Measurements from ENCODE around the gene KIF2A.
A peak's percentile ranks its signal among the peaks of the same experiment; 100 is the strongest.
"Not testable (repeated sequence)": the region's sequence is repeated elsewhere in the genome, so short reads cannot be mapped to it uniquely, and the experiment has no call there.

The KIF2A gene

GRCh38 chr5:62291829-62292228 lies 14.2 kb upstream of the KIF2A start:
- not testable (repeated sequence) for DNase-seq (ENCODE audit: low spot score)

- no peak for DNase-seq (ENCODE audit: low spot score)
These were observed 9.0 kb upstream of the KIF2A start for GRCh38 chr5:62296998-62297397.

GRCh38 chr5:62298118-62298517 lies 7.9 kb upstream of the KIF2A start:
- DNase-seq (ENCODE audit: low spot score) = no peak

- no peak for DNase-seq (ENCODE audit: low spot score)
These were observed 6.9 kb upstream of the KIF2A start for GRCh38 chr5:62299101-62299500.

- DNase-seq (ENCODE audit: low spot score) = no peak
These were observed 6.4 kb upstream of the KIF2A start for GRCh38 chr5:62299600-62299999.

GRCh38 chr5:62305358-62305714 lies 670 bp upstream of the KIF2A start:
- DNase-seq (ENCODE audit: low spot score) = no peak

GRCh38 chr5:62306323-62306895 lies 403 bp downstream of the KIF2A start:
- no peak for DNase-seq (ENCODE audit: low spot score)

- DNase-seq (ENCODE audit: low spot score) = peak; percentile 50
These were observed 1.1 kb downstream of the KIF2A start for GRCh38 chr5:62306896-62307689.

GRCh38 chr5:62308439-62308838 lies 2.4 kb downstream of the KIF2A start:
- no peak for DNase-seq (ENCODE audit: low spot score)

GRCh38 chr5:62309107-62309506 lies 3.1 kb downstream of the KIF2A start:
- no peak for DNase-seq (ENCODE audit: low spot score)

- no peak for DNase-seq (ENCODE audit: low spot score)
These were observed 4.6 kb downstream of the KIF2A start for GRCh38 chr5:62310426-62311143.

- no peak for DNase-seq (ENCODE audit: low spot score)
These were observed 6.0 kb downstream of the KIF2A start for GRCh38 chr5:62312036-62312435.

GRCh38 chr5:62312674-62313073 lies 6.7 kb downstream of the KIF2A start:
- DNase-seq (ENCODE audit: low spot score) = no peak

- no peak for DNase-seq (ENCODE audit: low spot score)
These were observed 8.3 kb downstream of the KIF2A start for GRCh38 chr5:62314213-62314830.

- no peak for DNase-seq (ENCODE audit: low spot score)
These were observed 9.6 kb downstream of the KIF2A start for GRCh38 chr5:62315376-62316175.

GRCh38 chr5:62316176-62316502 lies 10.1 kb downstream of the KIF2A start:
- DNase-seq (ENCODE audit: low spot score) = no peak

GRCh38 chr5:62317810-62318209 lies 11.8 kb downstream of the KIF2A start:
- DNase-seq (ENCODE audit: low spot score) = no peak

- no peak for DNase-seq (ENCODE audit: low spot score)
These were observed 16.5 kb downstream of the KIF2A start for GRCh38 chr5:62322484-62322883.

- DNase-seq (ENCODE audit: low spot score) = no peak
These were observed 20.3 kb downstream of the KIF2A start for GRCh38 chr5:62326302-62326701.

GRCh38 chr5:62326702-62327101 lies 20.7 kb downstream of the KIF2A start:
- no peak for DNase-seq (ENCODE audit: low spot score)

GRCh38 chr5:62327138-62328053 lies 21.4 kb downstream of the KIF2A start:
- no peak for DNase-seq (ENCODE audit: low spot score)
